ENCODE results near the gene KANSL1. TPM values are rescaled to one million over a fixed set of nuclear protein-coding genes. Genes with fewer than 3 reads are reported as not detected.

KANSL1 gene
- total RNA-seq, 4 donors from 2014 or later = 57.7 to 91.2 (median 75.1) TPM

DNA sequence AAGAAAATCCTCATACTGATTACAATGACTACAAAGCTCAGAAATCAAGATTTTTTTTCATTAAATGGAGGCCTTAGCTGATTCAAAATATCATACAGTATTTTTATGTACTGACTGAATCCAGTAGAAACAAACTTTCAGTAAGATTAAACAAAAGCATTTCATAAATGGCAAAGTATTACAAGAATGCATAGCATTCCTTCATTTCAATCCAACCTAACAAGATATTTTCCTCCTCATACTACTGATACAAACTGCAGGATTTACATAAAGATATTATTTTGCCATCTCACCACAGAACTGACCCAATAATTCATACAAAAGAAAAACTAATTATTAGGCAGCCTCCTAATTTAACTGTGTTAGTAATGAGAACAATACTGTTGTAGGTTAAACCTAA lies 6.2 kb upstream of the KANSL1 start:
- TF ChIP-seq EP300 (IDR thresholded peaks at IDR 0.05) = no peak
- no peak for TF ChIP-seq POLR2A (IDR thresholded peaks at IDR 0.05)
- TF ChIP-seq, protein P1, sequence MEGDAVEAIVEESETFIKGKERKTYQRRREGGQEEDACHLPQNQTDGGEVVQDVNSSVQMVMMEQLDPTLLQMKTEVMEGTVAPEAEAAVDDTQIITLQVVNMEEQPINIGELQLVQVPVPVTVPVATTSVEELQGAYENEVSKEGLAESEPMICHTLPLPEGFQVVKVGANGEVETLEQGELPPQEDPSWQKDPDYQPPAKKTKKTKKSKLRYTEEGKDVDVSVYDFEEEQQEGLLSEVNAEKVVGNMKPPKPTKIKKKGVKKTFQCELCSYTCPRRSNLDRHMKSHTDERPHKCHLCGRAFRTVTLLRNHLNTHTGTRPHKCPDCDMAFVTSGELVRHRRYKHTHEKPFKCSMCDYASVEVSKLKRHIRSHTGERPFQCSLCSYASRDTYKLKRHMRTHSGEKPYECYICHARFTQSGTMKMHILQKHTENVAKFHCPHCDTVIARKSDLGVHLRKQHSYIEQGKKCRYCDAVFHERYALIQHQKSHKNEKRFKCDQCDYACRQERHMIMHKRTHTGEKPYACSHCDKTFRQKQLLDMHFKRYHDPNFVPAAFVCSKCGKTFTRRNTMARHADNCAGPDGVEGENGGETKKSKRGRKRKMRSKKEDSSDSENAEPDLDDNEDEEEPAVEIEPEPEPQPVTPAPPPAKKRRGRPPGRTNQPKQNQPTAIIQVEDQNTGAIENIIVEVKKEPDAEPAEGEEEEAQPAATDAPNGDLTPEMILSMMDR (IDR thresholded peaks at IDR 0.05) = no peak
- TF ChIP-seq POLR2AphosphoS5 (IDR thresholded peaks at IDR 0.05) = no peak
- no peak for ATAC-seq

DNA sequence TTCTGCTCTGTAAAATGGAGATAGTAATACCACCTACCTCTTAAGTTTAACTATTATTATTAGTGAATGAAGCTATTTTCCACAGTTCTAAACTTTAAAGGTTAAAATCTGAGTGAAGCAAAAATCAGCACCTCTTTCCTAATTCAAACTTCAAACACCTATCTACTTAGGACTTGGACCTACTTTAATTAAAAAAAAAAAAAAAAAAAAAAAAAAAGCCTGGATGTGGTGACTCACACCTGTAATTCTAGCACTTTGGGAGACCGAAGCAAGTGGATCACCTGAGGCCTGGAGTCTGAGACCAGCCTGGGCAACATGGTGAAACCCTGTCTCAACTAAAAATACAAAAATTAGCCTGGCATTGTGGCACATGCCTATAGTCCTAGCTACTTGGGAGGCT lies 5.0 kb upstream of the KANSL1 start:
- Histone ChIP-seq H3K36me3 (no peaks in the 10 kb centered on the region), H3K27ac (no peak overlapping the region), H3K4me3 (no peak overlapping the region), H3K9me3 (no peaks in the 10 kb centered on the region), H3K4me1 (peaks cover 0 to 67% (median 3%) of the 10 kb centered on the region in 3 donors), H3K27me3 (no peaks in the 10 kb centered on the region)
- ATAC-seq = no peak
- TF ChIP-seq POLR2A (IDR thresholded peaks at IDR 0.05) (no peak), POLR2AphosphoS5 (IDR thresholded peaks at IDR 0.05) (no peak), EP300 (IDR thresholded peaks at IDR 0.05) (no peak)
- TF ChIP-seq, protein P1 (IDR thresholded peaks at IDR 0.05) = no peak
- 67% methylated on average over 1 of the region's 1 CpG; no CpG with 5 or more reads in 1 of the 2 donors for WGBS, 2 donors (ENCODE audit: low coverage in 1 of 2)

More for the DNA sequence above, 6.2 kb upstream of the KANSL1 start:
- Histone ChIP-seq H3K27me3 (no peaks in the 10 kb centered on the region), H3K4me1 (peaks cover 0 to 65% (median 3%) of the 10 kb centered on the region in 3 donors), H3K36me3 (no peaks in the 10 kb centered on the region), H3K4me3 (no peak overlapping the region), H3K27ac (no peak overlapping the region), H3K9me3 (no peaks in the 10 kb centered on the region)

DNA sequence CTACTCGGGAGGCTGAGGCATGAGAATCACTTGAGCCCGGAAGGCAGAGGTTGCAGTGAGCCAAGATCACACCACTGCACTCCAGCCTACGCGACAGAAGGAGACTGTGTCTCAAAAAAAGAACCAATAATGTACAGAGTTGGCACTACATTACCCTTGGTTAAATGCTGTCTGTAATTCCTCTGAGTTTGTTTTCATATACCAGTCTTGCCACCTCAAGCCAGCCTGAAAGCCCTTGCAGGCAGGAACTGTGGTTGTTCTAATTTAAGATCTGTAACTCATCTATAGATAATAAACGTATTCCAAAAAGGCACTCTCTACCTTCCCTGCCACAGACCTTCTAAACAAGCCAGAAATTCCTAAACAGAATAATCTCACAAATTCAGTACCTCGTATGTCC lies 4.3 kb upstream of the KANSL1 start:
- 51 to 82% methylated on average over 2 to 6 of the region's 6 CpGs for WGBS, 2 donors (ENCODE audit: low coverage in 1 of 2)
- no peak overlapping the region for H3K27ac ChIP-seq
- H3K4me1 ChIP-seq = peaks cover 0 to 60% (median 3%) of the 10 kb centered on the region in 3 donors

DNA sequence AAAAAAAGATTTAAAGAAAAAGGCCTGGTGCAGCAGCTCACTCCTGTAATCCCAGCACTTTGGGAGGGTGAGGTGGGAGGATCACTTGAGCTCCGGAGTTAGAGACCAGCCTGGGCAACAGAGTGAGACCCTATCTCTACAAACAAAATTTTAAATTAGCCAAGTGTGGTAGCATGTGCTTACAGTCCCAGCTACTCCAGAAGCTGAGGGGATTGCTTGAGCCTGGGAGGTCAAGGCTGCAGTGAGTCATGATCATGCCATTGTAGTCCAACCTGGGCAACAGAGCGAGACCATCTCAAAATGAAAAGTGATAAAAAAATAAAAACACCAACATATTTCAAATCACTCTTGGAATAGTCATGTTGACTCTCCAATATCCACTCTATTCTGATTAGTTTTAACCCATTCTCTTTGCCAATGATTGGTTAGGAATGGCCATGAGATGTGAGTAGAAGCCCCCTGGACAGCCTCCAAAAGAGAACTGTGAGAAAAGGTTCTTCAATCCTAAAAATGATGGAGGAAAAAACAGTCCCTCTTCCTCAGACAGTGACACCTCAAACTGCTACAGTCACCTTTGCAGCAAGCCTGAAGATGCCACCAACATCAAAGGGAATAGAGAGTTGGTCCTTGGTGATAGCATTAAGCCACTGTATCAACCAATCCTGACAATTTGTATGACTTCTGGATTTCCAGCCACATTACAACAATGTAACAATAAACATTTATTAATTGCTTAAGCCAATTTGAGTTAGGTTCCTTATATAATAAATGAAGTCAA lies 2.9 kb upstream of the KANSL1 start:
- TF ChIP-seq POLR2A (IDR thresholded peaks at IDR 0.05) (no peak), POLR2AphosphoS5 (IDR thresholded peaks at IDR 0.05) (no peak), EP300 (IDR thresholded peaks at IDR 0.05) (no peak)
- TF ChIP-seq, protein P1 (IDR thresholded peaks at IDR 0.05) = no peak
- Histone ChIP-seq H3K4me3 (no peak overlapping the region), H3K9me3 (no peaks in the 10 kb centered on the region), H3K4me1 (peaks cover 0 to 51% (median 3%) of the 10 kb centered on the region in 3 donors), H3K27ac (no peak overlapping the region), H3K27me3 (no peaks in the 10 kb centered on the region), H3K36me3 (no peaks in the 10 kb centered on the region)
- 100% methylated on average over 1 to 2 of the region's 2 CpGs for WGBS, 2 donors (ENCODE audit: low coverage in 1 of 2)
- ATAC-seq = no peak

More for the DNA sequence above, 4.3 kb upstream of the KANSL1 start:
- Histone ChIP-seq H3K27me3 (no peaks in the 10 kb centered on the region), H3K36me3 (no peaks in the 10 kb centered on the region), H3K9me3 (no peaks in the 10 kb centered on the region), H3K4me3 (no peak overlapping the region)
- no peak for ATAC-seq
- TF ChIP-seq EP300 (IDR thresholded peaks at IDR 0.05) = no peak
- no peak for TF ChIP-seq POLR2A (IDR thresholded peaks at IDR 0.05)
- TF ChIP-seq, protein P1 (IDR thresholded peaks at IDR 0.05) = no peak
- TF ChIP-seq POLR2AphosphoS5 (IDR thresholded peaks at IDR 0.05) = no peak

Measured in gastroesophageal sphincter (tissue), 4 donors.